ENCODE data around the gene DHRSX.

DNA sequence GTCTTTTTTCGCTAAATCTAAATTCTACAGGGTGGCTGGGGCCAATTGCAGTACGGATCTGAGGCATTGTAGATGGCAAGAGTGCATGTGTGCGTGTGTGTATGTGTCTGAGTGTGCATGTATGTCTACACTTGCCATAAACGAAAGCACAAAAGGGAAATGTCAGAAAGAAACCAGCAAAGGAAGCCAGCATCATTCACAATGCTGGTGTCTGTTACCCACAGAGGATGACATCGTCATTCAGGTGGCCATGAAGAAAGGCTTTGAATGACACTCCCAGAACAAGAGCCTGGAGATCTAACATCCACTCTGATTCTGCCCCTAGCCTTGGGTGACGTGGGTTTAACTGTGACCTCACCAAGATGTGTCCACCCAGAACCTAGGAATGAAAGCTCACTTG, 124.6 kb downstream of the DHRSX start:
- TF ChIP-seq, protein P1, sequence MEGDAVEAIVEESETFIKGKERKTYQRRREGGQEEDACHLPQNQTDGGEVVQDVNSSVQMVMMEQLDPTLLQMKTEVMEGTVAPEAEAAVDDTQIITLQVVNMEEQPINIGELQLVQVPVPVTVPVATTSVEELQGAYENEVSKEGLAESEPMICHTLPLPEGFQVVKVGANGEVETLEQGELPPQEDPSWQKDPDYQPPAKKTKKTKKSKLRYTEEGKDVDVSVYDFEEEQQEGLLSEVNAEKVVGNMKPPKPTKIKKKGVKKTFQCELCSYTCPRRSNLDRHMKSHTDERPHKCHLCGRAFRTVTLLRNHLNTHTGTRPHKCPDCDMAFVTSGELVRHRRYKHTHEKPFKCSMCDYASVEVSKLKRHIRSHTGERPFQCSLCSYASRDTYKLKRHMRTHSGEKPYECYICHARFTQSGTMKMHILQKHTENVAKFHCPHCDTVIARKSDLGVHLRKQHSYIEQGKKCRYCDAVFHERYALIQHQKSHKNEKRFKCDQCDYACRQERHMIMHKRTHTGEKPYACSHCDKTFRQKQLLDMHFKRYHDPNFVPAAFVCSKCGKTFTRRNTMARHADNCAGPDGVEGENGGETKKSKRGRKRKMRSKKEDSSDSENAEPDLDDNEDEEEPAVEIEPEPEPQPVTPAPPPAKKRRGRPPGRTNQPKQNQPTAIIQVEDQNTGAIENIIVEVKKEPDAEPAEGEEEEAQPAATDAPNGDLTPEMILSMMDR (IDR thresholded peaks at IDR 0.05), result no peak
- TF ChIP-seq EZH2 (IDR thresholded peaks at IDR 0.05; ENCODE audit: borderline replicate concordance, insufficient read depth, low read depth, low read length, poor library complexity, severe bottlenecking), result no peak
